Midbrain (tissue), 1 donor: ENCODE data around the gene TSTD1.

Experiments used
- DNase-seq: peaks from one replicate; lab custom pipeline; 2025; lab: John Stamatoyannopoulos, UW

The TSTD1 gene

DNA sequence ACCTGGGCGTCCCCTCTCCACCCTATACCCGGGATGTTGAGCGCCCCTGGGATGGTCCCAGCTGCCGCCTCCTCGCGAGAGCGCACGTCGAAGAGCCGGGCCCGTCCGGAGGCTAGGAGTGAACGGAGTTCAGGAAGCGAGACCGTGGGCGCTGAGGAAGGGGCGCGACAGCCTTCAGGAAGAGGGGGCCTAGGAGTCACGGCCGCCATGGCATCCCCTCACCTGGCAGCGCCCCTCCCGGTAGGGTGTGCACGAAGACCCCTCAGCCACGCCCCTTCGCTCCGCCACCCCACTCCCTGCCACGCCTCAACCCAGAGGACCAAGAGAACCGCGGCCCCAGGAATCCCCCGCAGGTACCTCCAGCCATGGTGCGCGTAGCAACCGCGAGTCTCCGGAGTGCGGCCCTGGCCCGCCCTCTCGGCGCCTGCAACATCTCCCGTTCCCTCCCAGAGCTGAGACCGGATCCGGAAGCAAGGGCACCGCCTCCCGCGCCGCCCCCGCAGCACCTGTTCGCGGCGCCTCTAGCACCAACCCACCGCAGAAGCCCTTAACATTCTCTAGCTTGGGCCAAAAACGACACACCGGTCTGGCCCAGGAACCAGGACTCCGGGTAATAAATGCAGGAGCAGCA lies at the start of gene TSTD1:
TSS of gene TSTD1 (minus strand) at position 442 of the 631 bp plus-strand sequence. CDS start at position 367, 75 bp downstream.
- DNase-seq = no peak

- DNase-seq = no peak
These were observed 47.7 kb upstream of the TSTD1 start for GRCh38 chr1:161086457-161086856.

GRCh38 chr1:161085165-161085564 lies 46.4 kb upstream of the TSTD1 start:
- DNase-seq = no peak

- DNase-seq = no peak
These were observed 45.8 kb upstream of the TSTD1 start for GRCh38 chr1:161084597-161084988.

- DNase-seq = no peak
These were observed 45.2 kb upstream of the TSTD1 start for GRCh38 chr1:161083748-161084596.

- no peak for DNase-seq
These were observed 44.4 kb upstream of the TSTD1 start for GRCh38 chr1:161082996-161083747.

GRCh38 chr1:161082483-161082882 lies 43.7 kb upstream of the TSTD1 start:
- DNase-seq = no peak

DNA sequence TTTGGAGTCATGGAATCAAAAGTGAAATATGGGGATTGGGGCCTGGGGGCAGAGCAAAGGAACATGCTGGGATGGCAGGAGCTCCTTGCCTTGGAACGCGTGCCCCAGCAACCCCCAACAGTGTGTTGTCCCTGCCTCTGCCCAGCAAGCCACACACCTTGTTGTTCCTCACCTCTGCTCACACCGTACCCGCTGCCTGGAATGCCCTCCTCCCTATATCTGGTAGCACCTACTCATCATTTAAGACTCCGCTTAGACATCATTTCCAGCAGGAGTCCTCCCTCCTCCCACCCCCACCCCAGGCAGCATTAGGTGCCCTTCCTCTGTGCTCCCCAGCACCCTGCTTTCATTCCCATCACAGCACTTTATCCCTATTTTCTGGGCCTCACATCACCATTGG lies 42.8 kb upstream of the TSTD1 start:
- DNase-seq = no peak

DNA sequence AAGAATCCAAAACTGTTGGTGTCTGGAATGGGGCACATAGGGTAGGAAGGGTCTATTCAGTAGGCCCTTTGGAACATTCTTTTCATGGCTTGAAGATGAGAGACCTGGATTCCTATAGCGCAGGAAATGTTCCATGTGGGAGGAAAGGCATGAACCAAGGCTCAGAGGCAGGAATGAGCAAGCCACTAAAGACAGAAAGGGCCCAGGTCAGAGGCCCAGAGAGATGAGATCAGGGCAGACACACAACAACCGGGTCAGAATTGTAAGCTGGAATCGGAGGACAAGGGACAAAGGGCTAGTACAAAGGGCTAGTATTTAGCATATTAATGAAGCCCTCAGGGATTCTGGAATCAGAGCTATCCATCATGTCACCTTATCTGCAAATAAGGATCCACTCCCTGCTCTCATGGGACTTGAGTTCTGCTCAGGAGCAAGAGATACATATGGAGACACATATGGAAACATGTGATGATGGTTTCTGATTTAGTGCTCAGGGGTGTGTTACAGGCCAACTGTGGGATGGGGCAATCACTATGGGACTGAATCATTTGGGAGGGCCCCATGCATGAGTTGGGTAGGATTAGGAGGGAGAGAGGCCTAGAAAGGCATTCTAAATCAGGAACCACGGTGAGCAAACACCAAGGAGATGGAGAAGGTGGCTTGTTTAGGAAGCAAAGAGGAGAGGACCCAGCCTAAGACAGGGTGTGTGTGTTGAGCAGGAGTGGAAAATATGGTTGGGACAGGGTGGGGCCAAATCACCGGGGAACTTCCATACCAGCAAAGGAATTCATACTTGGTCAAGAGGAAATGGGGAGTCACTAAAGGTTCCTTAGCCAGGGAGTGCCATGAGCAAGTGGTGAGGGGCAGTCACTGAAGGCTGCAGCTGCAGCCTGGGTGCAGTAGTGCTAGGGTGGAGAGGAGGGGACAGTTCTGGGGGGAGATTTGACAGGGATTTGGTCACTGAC lies 42.0 kb upstream of the TSTD1 start:
- DNase-seq = no peak

DNA sequence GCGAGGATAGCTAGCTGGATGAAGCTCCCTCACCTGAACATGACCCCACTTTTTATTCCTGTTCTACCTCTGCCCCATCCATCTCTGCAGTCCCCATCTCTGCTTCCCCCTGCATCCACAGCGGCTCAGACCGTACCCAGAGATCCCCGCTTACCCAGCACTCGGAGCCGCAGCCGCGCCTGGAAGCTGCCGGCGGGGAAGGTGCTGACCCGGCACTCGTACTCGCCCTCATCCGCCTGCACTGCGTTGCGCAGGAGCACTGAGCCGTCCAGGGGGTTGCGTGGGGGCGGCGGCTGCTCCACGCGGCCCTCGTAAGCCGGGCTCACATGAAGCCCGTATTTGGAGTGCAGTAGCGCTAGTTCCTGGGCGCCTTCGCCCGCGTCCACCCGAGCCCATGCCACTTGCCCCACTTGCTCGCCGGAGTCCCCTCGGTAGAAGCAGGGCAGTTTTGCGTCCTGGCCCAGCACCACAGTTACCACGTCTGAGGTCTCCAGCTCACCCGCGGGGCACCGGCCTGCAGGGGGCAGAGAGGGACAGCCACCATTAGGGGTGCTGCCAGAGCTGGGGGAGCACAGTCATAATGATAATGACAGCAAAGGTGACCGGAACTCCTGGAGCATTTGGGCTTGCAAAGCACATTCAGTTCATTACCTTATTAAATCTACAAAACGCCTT lies 40.8 kb upstream of the TSTD1 start:
- DNase-seq = no peak

GRCh38 chr1:161077426-161077825 lies 38.7 kb upstream of the TSTD1 start:
- no peak for DNase-seq

- no peak for DNase-seq
These were observed 37.6 kb upstream of the TSTD1 start for GRCh38 chr1:161076410-161076809.

DNA sequence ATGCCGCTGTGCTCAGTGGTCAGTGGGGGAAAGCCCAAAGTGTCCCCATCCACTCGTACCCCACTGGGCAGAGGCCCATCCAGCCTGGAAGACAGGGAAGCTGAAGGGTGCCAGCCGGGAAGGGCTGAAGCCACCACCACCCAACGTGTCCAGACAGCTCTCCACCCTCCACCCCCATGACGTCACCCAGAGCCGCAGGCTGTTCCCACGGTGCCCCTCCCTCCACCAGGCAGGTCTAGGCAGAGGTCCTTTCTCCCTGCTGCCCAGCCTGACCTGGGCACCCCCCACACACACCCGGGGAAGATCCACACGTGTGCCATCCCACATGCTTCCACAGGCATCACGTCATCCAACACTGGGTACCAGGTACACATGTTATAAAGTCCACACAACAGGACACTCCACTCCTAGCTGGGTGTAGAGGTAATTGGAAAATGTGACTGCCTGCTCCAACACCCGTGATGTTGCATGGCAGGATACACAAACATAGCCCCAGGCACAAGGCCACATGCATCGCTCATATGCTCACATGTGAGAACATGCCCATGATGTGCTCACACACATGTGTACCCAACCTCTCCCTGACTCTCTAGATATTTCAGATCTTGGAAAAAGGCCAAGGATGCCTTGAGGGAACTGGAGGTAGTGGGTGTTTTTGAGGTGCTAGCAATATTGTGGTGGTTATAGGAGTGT lies 36.1 kb upstream of the TSTD1 start:
- no peak for DNase-seq

GRCh38 chr1:161073474-161074121 lies 34.8 kb upstream of the TSTD1 start:
- DNase-seq = no peak

- DNase-seq = no peak
These were observed 34.1 kb upstream of the TSTD1 start for GRCh38 chr1:161072751-161073449.

GRCh38 chr1:161071886-161072371 lies 33.2 kb upstream of the TSTD1 start:
- peak; percentile 14 for DNase-seq

- no peak for DNase-seq
These were observed 32.0 kb upstream of the TSTD1 start for GRCh38 chr1:161070761-161071160.

GRCh38 chr1:161069731-161070270 lies 31.0 kb upstream of the TSTD1 start, which contains the start of gene ARHGAP30:
TSS of gene ARHGAP30 (minus strand) at chr1:161069891. CDS start at chr1:161069624, 267 bp downstream.
- peak; percentile 27 for DNase-seq

- no peak for DNase-seq
These were observed 30.5 kb upstream of the TSTD1 start for GRCh38 chr1:161069241-161069640.
